OCI-LY7 (cell line): ENCODE results near the gene CYP3A7.

Experiments used
- CTCF ChIP-seq: fragments of 200-600 bp; sonication (generic); conservative IDR thresholded peaks from 2 replicates; pipeline ENCODE4 v1.5.1; 2014; ENCODE audit warnings: mild to moderate bottlenecking, antibody characterized with exemption, low read length, moderate library complexity, mixed read lengths
- EZH2phosphoT487 ChIP-seq: fragments of 200-600 bp; sonication (generic); IDR thresholded peaks from 2 replicates; pipeline ENCODE4 v1.6.1; 2018; ENCODE audit warnings: low read depth, borderline replicate concordance, mild to moderate bottlenecking, mixed run types, antibody characterized with exemption, low read length, moderate library complexity, mixed read lengths

GRCh38 chr7:99677648-99678045, 57.3 kb downstream of the CYP3A7 start:
- no peak for TF ChIP-seq CTCF
- no peak for TF ChIP-seq EZH2phosphoT487
